Nephron (organoid): ENCODE data around the gene CEP57.

Experiments
- H3K27ac Mint-ChIP-seq, 3 experiments: 2 replicates each; pipeline ENCODE4 v1.8.0; 2020; ENCODE audit warnings: mixed read lengths in 3 of 3, mild to moderate bottlenecking in 2 of 3, moderate library complexity in 1 of 3
- H3K27me3 Mint-ChIP-seq: 2 replicates; pipeline ENCODE4 v1.8.0; 2021; ENCODE audit warnings: low read depth, mild to moderate bottlenecking, moderate library complexity, mixed read lengths
- H3K36me3 Mint-ChIP-seq: 2 replicates; pipeline ENCODE4 v1.8.0; 2020; ENCODE audit warnings: low read depth, mixed read lengths
- H3K4me1 Mint-ChIP-seq: 2 replicates; pipeline ENCODE4 v1.8.0; 2020; ENCODE audit warnings: mixed read lengths
- H3K4me3 Mint-ChIP-seq, 3 experiments: 2 replicates each; pipeline ENCODE4 v1.8.0; 2020; ENCODE audit warnings: mild to moderate bottlenecking in 3 of 3, mixed read lengths in 3 of 3, moderate library complexity in 2 of 3
- H3K9me3 Mint-ChIP-seq: 2 replicates; pipeline ENCODE4 v1.8.0; 2020; ENCODE audit warnings: mixed read lengths
- CTCF ChIP-seq, 3 experiments: fragments of 200-600 bp; sonication (generic); IDR thresholded peaks; one replicate each; pipeline ENCODE4 v1.5.0; 2021; ENCODE audit warnings: antibody characterized with exemption in 3 of 3; ENCODE audit not compliant: unreplicated experiment in 3 of 3

CEP57 gene

GRCh38 chr11:95790123-95790932, at the start of gene CEP57:
Gene CEP57 (plus strand): TSS chr11:95790498. CDS start chr11:95790699, 201 bp downstream.
- TF ChIP-seq CTCF (IDR thresholded peaks at IDR 0.05; ENCODE audit: unreplicated experiment in 3 of 3), result no peak
- Mint-ChIP-seq H3K27me3 (no peaks in the 10 kb centered on the region), H3K36me3 (peaks cover 17% of the 10 kb centered on the region), H3K9me3 (no peaks in the 10 kb centered on the region), H3K27ac (peak within 1 kb of the TSS; percentile 97 to 100 (median 100)), H3K4me1 (peaks cover 40% of the 10 kb centered on the region), H3K4me3 (peak within 1 kb of the TSS; percentile 99 to 100 (median 100))

GRCh38 chr11:95750101-95750500, 40.2 kb upstream of the CEP57 start:
- TF ChIP-seq CTCF (IDR thresholded peaks at IDR 0.05; ENCODE audit: unreplicated experiment in 3 of 3), result no peak
- Mint-ChIP-seq H3K27ac (no peak overlapping the region), H3K27me3 (no peaks in the 10 kb centered on the region), H3K4me1 (no peaks in the 10 kb centered on the region), H3K4me3 (no peak overlapping the region), H3K36me3 (no peaks in the 10 kb centered on the region), H3K9me3 (no peaks in the 10 kb centered on the region)

GRCh38 chr11:95751515-95751914, 38.8 kb upstream of the CEP57 start:
- Mint-ChIP-seq H3K27ac (no peak overlapping the region), H3K27me3 (no peaks in the 10 kb centered on the region), H3K9me3 (no peaks in the 10 kb centered on the region), H3K36me3 (no peaks in the 10 kb centered on the region), H3K4me3 (no peak overlapping the region), H3K4me1 (no peaks in the 10 kb centered on the region)
- no peak for TF ChIP-seq CTCF (IDR thresholded peaks at IDR 0.05; ENCODE audit: unreplicated experiment in 3 of 3)

- Mint-ChIP-seq H3K36me3 (no peaks in the 10 kb centered on the region), H3K4me1 (peaks cover 5% of the 10 kb centered on the region), H3K4me3 (no peak overlapping the region), H3K9me3 (peaks cover 2% of the 10 kb centered on the region), H3K27me3 (no peaks in the 10 kb centered on the region), H3K27ac (peak overlapping the region in 2 of 3 experiments; percentile 11 to 75)
- no peak for TF ChIP-seq CTCF (IDR thresholded peaks at IDR 0.05; ENCODE audit: unreplicated experiment in 3 of 3)
Observed at GRCh38 chr11:95760941-95761340, 29.4 kb upstream of the CEP57 start.

GRCh38 chr11:95762534-95762933, 27.8 kb upstream of the CEP57 start:
- TF ChIP-seq CTCF (IDR thresholded peaks at IDR 0.05; ENCODE audit: unreplicated experiment in 3 of 3), result no peak
- H3K27ac Mint-ChIP-seq, result peak overlapping the region in 1 of 3 experiments; percentile 0
- H3K4me3 Mint-ChIP-seq, result no peak overlapping the region
- H3K27me3 Mint-ChIP-seq, result no peaks in the 10 kb centered on the region
- H3K9me3 Mint-ChIP-seq, result peaks cover 2% of the 10 kb centered on the region
- peaks cover 5% of the 10 kb centered on the region for H3K4me1 Mint-ChIP-seq
- no peaks in the 10 kb centered on the region for H3K36me3 Mint-ChIP-seq
